ENCODE measurements around the gene NPB.

The NPB gene

DNA sequence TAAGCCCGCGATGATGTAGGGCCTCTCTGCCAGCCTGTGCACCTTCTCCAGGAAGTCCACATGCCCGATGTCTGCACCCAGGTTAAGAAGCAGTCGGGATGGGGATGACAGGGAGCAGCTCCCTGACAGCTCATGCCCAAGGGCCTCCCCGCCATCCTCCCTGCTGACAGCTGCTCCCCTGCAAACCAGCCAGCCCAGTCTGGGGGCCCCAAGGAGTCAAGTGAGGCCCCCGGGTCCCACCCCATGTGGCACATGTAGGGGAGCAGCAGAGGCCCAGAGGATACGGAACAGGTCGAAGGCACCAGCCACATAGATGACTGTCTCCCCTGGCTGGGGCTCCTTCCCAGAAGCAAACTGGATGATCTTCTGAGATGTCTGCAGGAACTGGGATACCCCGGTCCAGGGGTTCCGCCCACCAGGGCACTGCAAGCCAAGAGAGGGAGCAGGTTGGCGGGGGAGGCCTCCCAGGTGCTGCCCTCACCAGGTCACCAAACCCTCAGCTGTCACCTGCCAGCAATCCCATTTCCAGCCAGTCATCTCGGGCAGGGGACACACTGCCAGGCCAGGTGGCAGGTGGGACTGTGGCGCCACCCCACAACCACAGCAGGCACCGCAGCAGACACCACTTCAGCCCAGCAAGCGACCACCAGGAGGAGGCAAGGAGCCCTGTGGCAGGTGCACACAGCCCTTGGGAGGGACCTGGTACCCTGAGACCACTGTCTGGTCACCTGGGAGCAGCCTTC, 4.6 kb downstream of the NPB start:
- no peak for DNase-seq (ENCODE audit: low spot score)
- TF ChIP-seq, protein P1, sequence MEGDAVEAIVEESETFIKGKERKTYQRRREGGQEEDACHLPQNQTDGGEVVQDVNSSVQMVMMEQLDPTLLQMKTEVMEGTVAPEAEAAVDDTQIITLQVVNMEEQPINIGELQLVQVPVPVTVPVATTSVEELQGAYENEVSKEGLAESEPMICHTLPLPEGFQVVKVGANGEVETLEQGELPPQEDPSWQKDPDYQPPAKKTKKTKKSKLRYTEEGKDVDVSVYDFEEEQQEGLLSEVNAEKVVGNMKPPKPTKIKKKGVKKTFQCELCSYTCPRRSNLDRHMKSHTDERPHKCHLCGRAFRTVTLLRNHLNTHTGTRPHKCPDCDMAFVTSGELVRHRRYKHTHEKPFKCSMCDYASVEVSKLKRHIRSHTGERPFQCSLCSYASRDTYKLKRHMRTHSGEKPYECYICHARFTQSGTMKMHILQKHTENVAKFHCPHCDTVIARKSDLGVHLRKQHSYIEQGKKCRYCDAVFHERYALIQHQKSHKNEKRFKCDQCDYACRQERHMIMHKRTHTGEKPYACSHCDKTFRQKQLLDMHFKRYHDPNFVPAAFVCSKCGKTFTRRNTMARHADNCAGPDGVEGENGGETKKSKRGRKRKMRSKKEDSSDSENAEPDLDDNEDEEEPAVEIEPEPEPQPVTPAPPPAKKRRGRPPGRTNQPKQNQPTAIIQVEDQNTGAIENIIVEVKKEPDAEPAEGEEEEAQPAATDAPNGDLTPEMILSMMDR (IDR thresholded peaks at IDR 0.05; ENCODE audit: extremely low read depth, missing control alignments) = no peak

DNA sequence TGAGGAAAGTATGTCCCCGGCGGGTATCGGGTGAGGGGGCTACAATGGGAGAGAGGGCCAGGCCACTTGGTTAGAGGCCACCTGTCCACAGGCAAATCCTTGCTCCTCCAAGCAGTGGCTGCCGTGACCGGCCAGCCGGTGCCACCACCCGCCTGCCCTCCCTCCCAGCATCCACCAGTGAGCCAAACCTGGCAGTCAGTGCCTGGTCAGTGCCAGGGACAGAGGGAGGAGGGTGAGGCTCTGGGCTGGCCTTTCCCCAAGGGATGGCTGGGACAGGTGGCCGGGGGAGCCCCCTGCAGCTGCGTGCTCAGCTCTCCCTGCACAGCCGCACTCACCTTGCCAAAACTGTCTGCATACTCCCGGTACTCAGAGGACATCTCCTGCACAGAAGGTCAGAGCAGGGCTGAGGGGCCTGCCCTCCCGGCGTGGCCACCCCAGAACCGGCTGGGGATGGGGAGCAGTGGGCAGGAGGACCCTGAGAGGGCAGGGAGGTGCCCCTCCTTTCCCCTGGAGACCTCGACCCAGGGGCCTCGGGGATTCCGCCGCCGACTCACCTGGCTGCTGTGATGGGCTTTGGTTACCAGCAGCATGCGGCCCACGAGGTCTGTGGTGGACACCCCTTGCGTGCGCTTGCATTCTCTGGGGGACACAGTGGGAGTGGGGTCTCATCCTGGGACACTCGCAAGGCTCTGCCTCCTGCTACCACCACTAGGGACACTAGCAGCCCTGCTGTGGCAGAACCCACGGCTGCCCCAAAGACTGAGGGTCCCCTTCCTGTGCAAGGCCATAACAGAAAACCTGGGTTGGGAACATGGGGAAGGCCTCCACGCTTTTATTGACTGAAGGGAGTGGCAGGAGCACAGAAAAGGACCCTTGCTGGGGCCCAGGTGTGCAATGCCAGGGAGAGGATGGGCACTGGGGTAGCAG, 5.4 kb downstream of the NPB start:
- no peak for DNase-seq (ENCODE audit: low spot score)
- TF ChIP-seq, protein P1 (IDR thresholded peaks at IDR 0.05; ENCODE audit: extremely low read depth, missing control alignments) = no peak

DNA sequence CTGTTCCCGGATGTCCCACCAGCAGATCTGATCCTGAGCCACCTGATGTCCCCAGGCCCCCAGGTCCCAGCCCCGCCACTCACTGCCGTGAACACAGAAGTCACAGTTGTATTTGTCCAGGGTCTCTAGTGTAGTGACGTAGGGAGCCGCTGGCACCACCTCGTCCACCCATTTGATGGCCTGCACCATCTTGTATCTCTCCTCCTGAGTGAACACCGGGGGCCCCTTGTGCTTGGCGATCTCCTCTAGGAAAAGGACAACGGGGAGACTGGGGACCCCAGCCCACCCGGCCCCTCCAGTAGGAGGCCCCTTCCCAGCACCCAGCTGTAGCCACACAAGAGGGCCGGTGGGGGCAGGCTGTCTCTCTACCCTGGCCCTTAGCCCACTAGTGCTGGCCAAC, 6.8 kb downstream of the NPB start:
- TF ChIP-seq, protein P1 (IDR thresholded peaks at IDR 0.05; ENCODE audit: extremely low read depth, missing control alignments) = no peak
- no peak for DNase-seq (ENCODE audit: low spot score)

DNA sequence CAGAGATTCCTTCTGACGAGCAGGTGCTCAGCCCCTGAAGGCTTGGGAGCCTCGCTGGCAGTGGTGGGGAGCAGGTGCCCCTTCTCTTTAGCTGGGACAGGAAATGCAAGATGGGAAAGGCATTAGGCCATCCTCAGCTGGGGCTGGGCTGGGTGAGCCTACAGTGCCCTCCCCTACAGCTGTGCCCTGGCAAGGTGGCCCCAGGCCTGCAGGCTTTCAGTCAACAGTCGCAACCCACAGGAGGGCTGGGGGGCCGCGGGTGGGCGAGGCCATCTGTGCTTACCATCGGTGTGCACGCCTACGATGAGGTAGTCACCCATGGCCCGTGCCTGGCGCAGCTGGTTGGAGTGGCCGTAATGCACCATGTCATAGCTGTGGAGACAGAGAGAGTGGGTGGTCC, 7.2 kb downstream of the NPB start:
- TF ChIP-seq, protein P1 (IDR thresholded peaks at IDR 0.05; ENCODE audit: extremely low read depth, missing control alignments) = no peak
- DNase-seq (ENCODE audit: low spot score) = no peak

DNA sequence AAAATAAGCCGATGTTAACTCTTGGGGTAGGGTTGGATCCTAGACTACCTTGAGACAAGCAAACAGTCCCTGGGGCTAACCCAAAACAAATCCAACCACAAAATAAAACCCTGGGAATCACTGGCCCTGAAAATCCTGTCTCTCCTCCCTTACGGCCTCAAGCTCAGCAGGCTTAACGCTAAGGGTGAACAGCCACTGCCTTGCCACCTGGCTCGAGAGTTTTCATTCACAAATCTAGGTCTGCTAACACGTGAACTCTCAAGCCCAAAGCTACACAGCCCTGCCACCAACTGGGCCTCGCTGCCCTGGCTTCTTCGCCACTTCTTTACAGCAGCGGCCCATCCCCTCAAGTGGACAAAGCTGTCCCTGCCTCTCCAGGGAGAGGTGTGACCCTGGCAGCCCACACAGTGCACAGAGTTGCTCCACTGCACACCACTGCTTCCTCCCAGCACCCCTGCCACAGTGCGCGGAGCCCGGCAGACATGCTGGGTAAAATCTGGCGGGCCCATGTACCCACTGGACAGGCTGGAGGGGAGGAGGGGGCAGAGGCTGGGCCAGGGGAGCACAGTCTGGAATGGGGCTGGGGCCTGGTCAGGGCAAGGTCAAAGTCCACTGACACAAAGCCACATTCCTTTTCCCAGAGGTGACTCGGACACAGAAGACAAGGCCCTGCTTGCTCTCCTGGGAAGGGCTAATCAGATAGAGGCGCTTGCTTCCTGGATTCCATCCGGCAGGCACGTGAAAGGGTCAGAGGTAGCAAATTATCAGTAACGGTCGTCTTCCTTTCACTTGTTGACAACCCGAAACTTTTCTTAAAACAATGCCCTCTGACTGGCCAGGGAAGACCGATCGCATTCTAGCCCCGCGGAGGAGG, 8.2 kb downstream of the NPB start:
- TF ChIP-seq, protein P1 (IDR thresholded peaks at IDR 0.05; ENCODE audit: extremely low read depth, missing control alignments) = no peak
- no peak for DNase-seq (ENCODE audit: low spot score)

DNA sequence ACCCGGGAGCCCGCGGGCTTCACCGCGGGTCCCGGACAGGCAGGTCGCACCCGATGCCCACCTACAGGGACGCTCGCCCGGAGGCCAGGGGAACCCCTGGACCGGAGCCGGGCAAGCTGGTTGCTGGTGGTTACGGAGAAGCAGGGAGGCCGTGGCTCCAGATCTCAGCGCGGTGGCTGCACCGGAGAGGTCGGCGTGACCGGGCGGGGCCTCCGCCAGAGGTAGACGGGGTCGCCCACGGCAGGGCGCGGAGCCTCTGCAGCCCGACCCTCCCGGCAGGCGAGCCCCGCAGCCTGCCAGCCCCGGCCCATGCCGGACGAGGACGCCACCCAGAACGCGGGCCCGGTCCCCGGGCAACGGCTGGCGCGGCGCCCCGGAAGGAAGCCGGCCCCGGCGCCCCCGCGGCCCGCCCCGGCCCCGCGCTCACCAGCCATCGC, 8.8 kb downstream of the NPB start:
- TF ChIP-seq, protein P1 (IDR thresholded peaks at IDR 0.05; ENCODE audit: extremely low read depth, missing control alignments) = no peak
- no peak for DNase-seq (ENCODE audit: low spot score)
